ENCODE measurements around the gene TNFRSF9.

TNFRSF9 gene

GRCh38 chr1:7962636-7963377 is 22.2 kb upstream of the TNFRSF9 start:
- H3K9me3 ChIP-seq = no peaks in the 10 kb centered on the region
- TF ChIP-seq CTCF (IDR thresholded peaks at IDR 0.05) = no peak
- H3K4me3 ChIP-seq = peak overlapping the region; percentile 78 to 87
- intact Hi-C loops (cut with DNase I; ENCODE audit: low total_unique reads) = no loop called here
- H3K36me3 ChIP-seq = peaks cover 29 to 47% (median 37%) of the 10 kb centered on the region in 3 donors
- DNase-seq = no peak
- peak overlapping the region; percentile 90 to 94 for H3K27ac ChIP-seq
- no peaks in the 10 kb centered on the region for H3K27me3 ChIP-seq
- H3K4me1 ChIP-seq = peaks cover 0 to 62% (median 34%) of the 10 kb centered on the region in 4 donors

- Histone ChIP-seq H3K27ac (peak overlapping the region; percentile 90 to 94), H3K9me3 (no peaks in the 10 kb centered on the region), H3K27me3 (no peaks in the 10 kb centered on the region), H3K36me3 (peaks cover 29 to 41% (median 37%) of the 10 kb centered on the region in 3 donors), H3K4me3 (peak overlapping the region; percentile 78 to 87), H3K4me1 (peaks cover 0 to 54% (median 34%) of the 10 kb centered on the region in 4 donors)
- intact Hi-C loops (cut with DNase I; ENCODE audit: low total_unique reads) = no loop called here
- no peak for TF ChIP-seq CTCF (IDR thresholded peaks at IDR 0.05)
- no peak for DNase-seq
Observed at GRCh38 chr1:7962014-7962335, 21.3 kb upstream of the TNFRSF9 start.

GRCh38 chr1:7961216-7962013 is 20.8 kb upstream of the TNFRSF9 start, which contains the start of gene PARK7:
Gene PARK7 (plus strand): TSS chr1:7961711. CDS start chr1:7962786, 1,075 bp downstream.
- intact Hi-C loops (cut with DNase I; ENCODE audit: low total_unique reads) = no loop called here
- peaks cover 27 to 36% (median 35%) of the 10 kb centered on the region in 3 donors for H3K36me3 ChIP-seq
- H3K27me3 ChIP-seq = no peaks in the 10 kb centered on the region

GRCh38 chr1:7960867-7961215 is 20.2 kb upstream of the TNFRSF9 start:
- Histone ChIP-seq H3K27ac (peak overlapping the region; percentile 90 to 94), H3K4me1 (peaks cover 0 to 43% (median 27%) of the 10 kb centered on the region in 4 donors), H3K36me3 (peaks cover 21 to 30% (median 29%) of the 10 kb centered on the region in 3 donors), H3K4me3 (peak overlapping the region; percentile 78 to 87), H3K27me3 (no peaks in the 10 kb centered on the region), H3K9me3 (no peaks in the 10 kb centered on the region)
- TF ChIP-seq CTCF (IDR thresholded peaks at IDR 0.05) = no peak
- no peak for DNase-seq
- intact Hi-C loops (cut with DNase I; ENCODE audit: low total_unique reads) = no loop called here

More at GRCh38 chr1:7961216-7962013, 20.8 kb upstream of the TNFRSF9 start, which contains the start of gene PARK7:
- peak within 1 kb of the TSS; percentile 78 to 87 for H3K4me3 ChIP-seq
- peak; percentile 43 to 48 for TF ChIP-seq CTCF (IDR thresholded peaks at IDR 0.05)
- peak; percentile 99 to 100 for DNase-seq
- peak within 1 kb of the TSS; percentile 90 to 94 for H3K27ac ChIP-seq
- no peaks in the 10 kb centered on the region for H3K9me3 ChIP-seq
- peaks cover 0 to 48% (median 30%) of the 10 kb centered on the region in 4 donors for H3K4me1 ChIP-seq

- no peak for TF ChIP-seq CTCF (IDR thresholded peaks at IDR 0.05)
- Histone ChIP-seq H3K27me3 (no peaks in the 10 kb centered on the region), H3K27ac (no peak overlapping the region), H3K4me1 (peaks cover 0 to 36% (median 25%) of the 10 kb centered on the region in 4 donors), H3K4me3 (peak overlapping the region in 1 of 2 donors; percentile 78), H3K9me3 (no peaks in the 10 kb centered on the region), H3K36me3 (peaks cover 14 to 24% (median 23%) of the 10 kb centered on the region in 3 donors)
- intact Hi-C loops (cut with DNase I; ENCODE audit: low total_unique reads) = no loop called here
- no peak for DNase-seq
Observed at GRCh38 chr1:7960165-7960564, 19.5 kb upstream of the TNFRSF9 start.
